ENCODE results near the gene ABLIM2. TPM values are rescaled to one million over a fixed set of nuclear protein-coding genes. Genes with fewer than 3 reads are reported as not detected.

Gene ABLIM2
- total and polyA plus RNA-seq, 10 of the 15 experiments (the other 5 are each of a cell fraction or from before 2014, with no cell fraction given), result 0.03 to 0.15 (median 0.05) TPM; not detected in 7

DNA sequence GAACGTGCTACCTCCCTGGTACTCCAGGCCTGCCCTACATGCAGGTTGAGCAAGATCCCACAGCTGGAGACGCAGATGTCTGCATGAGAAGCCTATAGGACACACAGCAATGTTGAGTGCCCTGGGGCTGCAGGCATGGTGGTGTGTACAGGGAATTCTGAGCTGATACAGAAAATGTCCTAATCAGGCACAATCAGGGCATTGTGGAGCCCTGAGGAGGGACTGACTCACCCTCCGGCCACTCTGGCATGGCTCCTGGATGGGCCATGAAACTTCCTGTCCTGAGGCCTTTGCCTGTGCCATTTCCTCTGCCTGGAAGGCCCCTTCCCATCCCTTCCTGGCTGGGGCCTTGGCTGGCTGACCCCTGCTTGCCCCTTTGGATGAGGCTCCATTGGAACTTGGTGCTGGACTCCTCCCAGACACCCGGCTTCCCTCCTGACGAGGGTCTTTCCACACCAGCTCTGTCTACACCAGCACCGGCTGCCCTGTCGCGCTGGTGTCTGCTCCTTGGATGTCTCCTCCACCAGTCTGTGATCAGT, 202.3 kb downstream of the ABLIM2 start (continued):
- TF ChIP-seq, protein P1, sequence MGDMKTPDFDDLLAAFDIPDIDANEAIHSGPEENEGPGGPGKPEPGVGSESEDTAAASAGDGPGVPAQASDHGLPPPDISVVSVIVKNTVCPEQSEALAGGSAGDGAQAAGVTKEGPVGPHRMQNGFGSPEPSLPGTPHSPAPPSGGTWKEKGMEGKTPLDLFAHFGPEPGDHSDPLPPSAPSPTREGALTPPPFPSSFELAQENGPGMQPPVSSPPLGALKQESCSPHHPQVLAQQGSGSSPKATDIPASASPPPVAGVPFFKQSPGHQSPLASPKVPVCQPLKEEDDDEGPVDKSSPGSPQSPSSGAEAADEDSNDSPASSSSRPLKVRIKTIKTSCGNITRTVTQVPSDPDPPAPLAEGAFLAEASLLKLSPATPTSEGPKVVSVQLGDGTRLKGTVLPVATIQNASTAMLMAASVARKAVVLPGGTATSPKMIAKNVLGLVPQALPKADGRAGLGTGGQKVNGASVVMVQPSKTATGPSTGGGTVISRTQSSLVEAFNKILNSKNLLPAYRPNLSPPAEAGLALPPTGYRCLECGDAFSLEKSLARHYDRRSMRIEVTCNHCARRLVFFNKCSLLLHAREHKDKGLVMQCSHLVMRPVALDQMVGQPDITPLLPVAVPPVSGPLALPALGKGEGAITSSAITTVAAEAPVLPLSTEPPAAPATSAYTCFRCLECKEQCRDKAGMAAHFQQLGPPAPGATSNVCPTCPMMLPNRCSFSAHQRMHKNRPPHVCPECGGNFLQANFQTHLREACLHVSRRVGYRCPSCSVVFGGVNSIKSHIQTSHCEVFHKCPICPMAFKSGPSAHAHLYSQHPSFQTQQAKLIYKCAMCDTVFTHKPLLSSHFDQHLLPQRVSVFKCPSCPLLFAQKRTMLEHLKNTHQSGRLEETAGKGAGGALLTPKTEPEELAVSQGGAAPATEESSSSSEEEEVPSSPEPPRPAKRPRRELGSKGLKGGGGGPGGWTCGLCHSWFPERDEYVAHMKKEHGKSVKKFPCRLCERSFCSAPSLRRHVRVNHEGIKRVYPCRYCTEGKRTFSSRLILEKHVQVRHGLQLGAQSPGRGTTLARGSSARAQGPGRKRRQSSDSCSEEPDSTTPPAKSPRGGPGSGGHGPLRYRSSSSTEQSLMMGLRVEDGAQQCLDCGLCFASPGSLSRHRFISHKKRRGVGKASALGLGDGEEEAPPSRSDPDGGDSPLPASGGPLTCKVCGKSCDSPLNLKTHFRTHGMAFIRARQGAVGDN (IDR thresholded peaks at IDR 0.05), result no peak
- TF ChIP-seq, protein P2, sequence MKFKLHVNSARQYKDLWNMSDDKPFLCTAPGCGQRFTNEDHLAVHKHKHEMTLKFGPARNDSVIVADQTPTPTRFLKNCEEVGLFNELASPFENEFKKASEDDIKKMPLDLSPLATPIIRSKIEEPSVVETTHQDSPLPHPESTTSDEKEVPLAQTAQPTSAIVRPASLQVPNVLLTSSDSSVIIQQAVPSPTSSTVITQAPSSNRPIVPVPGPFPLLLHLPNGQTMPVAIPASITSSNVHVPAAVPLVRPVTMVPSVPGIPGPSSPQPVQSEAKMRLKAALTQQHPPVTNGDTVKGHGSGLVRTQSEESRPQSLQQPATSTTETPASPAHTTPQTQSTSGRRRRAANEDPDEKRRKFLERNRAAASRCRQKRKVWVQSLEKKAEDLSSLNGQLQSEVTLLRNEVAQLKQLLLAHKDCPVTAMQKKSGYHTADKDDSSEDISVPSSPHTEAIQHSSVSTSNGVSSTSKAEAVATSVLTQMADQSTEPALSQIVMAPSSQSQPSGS (IDR thresholded peaks at IDR 0.05; ENCODE audit: low read length), result no peak
- TF ChIP-seq, protein P3, sequence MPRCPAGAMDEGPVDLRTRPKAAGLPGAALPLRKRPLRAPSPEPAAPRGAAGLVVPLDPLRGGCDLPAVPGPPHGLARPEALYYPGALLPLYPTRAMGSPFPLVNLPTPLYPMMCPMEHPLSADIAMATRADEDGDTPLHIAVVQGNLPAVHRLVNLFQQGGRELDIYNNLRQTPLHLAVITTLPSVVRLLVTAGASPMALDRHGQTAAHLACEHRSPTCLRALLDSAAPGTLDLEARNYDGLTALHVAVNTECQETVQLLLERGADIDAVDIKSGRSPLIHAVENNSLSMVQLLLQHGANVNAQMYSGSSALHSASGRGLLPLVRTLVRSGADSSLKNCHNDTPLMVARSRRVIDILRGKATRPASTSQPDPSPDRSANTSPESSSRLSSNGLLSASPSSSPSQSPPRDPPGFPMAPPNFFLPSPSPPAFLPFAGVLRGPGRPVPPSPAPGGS (IDR thresholded peaks at IDR 0.05; ENCODE audit: borderline replicate concordance, insufficient read depth, low read depth, low read length, poor library complexity, severe bottlenecking), result no peak

DNA sequence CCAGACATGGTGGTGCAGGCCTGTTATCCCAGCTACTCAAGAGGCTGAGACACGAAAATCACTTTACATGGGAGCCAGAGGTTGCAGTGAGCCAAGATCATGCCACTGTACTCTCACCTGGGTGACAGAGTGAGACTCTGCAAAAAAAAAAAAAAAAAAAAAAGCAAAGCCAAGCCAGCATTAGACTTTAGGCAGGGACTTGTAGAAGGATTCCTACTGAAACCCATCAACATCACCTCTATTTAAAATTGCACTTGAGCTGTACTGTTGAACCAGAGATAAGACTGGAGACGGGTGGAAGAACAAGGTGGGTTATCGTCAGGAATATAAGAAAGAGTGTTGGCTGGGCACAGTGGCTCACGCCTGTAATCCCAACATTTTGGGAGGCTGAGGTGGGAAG, 203.2 kb downstream of the ABLIM2 start:
- Histone ChIP-seq H4K20me1 (ENCODE audit: control insufficient read depth, insufficient read depth) (no peaks in the 10 kb centered on the region), H3K9me3 (replicated peaks; ENCODE audit: control insufficient read depth, insufficient read depth, low read length) (peaks cover 2% of the 10 kb centered on the region; the same call in 2 of the 3 replicates), H3K79me2 (ENCODE audit: control insufficient read depth, insufficient read depth, low read length) (no peaks in the 10 kb centered on the region), H3K4me2 (ENCODE audit: control insufficient read depth, insufficient read depth) (no peak overlapping the region), H3K9ac (ENCODE audit: control insufficient read depth, insufficient read depth, low read length) (no peak overlapping the region), H3K4me1 (ENCODE audit: control insufficient read depth, insufficient read depth, low read length) (no peaks in the 10 kb centered on the region; the same call in 1 of the 2 replicates), H3K36me3 (ENCODE audit: control insufficient read depth in 2 of 2, insufficient read depth in 2 of 2, low read length in 1 of 2) (no peaks in the 10 kb centered on the region), H3K27ac (ENCODE audit: control insufficient read depth, insufficient read depth) (no peak overlapping the region), H3K4me3 (no peak overlapping the region), H3K27me3 (replicated peaks in 1 of 2; ENCODE audit: control insufficient read depth in 2 of 2, insufficient read depth in 2 of 2, low read length in 1 of 2) (peaks cover 0 to 1% of the 10 kb centered on the region in 2 experiments; a peak in 2 of 4 replicates), H2AFZ (ENCODE audit: control insufficient read depth, low read depth, low read length) (no peak overlapping the region)
- ChIA-PET RAD21 (ENCODE audit: unreplicated experiment) (no interaction called here), CTCF (no interaction called here), POLR2A (no interaction called here), SMC1A (ENCODE audit: uncharacterized antibody, unreplicated experiment) (interaction anchor here (0.8 kb wide), 1 partner anchor 47 kb away, joined by 3 read pairs; no protein-coding TSS in a partner anchor)
- no peak for ATAC-seq
- in situ Hi-C loops (cut with MboI), result no loop called here
- no peak for DNase-seq (ENCODE audit: low read depth, low spot score)
- no TSS peak for BruUV-seq (replicated peaks)
- WGBS (ENCODE audit: insufficient coverage, insufficient replicate concordance, low lambda C conversion rate, missing lambda C conversion rate), result 54% methylated on average over 4 of the region's 4 CpGs
- intact Hi-C loops (cut with micrococcal nuclease; ENCODE audit: unreplicated experiment), result no loop called here
- no peak for FAIRE-seq
- TF ChIP-seq KDM1A (IDR thresholded peaks at IDR 0.05; ENCODE audit: borderline replicate concordance) (no peak), PAX8 (IDR thresholded peaks at IDR 0.05) (no peak), HDGF (IDR thresholded peaks at IDR 0.05) (no peak)
- TF ChIP-seq, protein P2 (IDR thresholded peaks at IDR 0.05; ENCODE audit: low read length), result no peak
- TF ChIP-seq, protein P4, sequence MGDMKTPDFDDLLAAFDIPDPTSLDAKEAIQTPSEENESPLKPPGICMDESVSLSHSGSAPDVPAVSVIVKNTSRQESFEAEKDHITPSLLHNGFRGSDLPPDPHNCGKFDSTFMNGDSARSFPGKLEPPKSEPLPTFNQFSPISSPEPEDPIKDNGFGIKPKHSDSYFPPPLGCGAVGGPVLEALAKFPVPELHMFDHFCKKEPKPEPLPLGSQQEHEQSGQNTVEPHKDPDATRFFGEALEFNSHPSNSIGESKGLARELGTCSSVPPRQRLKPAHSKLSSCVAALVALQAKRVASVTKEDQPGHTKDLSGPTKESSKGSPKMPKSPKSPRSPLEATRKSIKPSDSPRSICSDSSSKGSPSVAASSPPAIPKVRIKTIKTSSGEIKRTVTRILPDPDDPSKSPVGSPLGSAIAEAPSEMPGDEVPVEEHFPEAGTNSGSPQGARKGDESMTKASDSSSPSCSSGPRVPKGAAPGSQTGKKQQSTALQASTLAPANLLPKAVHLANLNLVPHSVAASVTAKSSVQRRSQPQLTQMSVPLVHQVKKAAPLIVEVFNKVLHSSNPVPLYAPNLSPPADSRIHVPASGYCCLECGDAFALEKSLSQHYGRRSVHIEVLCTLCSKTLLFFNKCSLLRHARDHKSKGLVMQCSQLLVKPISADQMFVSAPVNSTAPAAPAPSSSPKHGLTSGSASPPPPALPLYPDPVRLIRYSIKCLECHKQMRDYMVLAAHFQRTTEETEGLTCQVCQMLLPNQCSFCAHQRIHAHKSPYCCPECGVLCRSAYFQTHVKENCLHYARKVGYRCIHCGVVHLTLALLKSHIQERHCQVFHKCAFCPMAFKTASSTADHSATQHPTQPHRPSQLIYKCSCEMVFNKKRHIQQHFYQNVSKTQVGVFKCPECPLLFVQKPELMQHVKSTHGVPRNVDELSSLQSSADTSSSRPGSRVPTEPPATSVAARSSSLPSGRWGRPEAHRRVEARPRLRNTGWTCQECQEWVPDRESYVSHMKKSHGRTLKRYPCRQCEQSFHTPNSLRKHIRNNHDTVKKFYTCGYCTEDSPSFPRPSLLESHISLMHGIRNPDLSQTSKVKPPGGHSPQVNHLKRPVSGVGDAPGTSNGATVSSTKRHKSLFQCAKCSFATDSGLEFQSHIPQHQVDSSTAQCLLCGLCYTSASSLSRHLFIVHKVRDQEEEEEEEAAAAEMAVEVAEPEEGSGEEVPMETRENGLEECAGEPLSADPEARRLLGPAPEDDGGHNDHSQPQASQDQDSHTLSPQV (IDR thresholded peaks at IDR 0.05), result no peak
